SK-N-MC (cell line): Measurements from ENCODE around the gene BST1.

Experiments
- EZH2 ChIP-seq: fragments of 200-600 bp; sonication (generic); IDR thresholded peaks from one replicate; pipeline ENCODE4 v1.6.1; 2017; ENCODE audit warnings: antibody characterized with exemption
- FOXP2 ChIP-seq: optimal IDR thresholded peaks from 2 replicates; pipeline ENCODE3; 2011; ENCODE audit warnings: mild to moderate bottlenecking, moderate library complexity; ENCODE audit not compliant: insufficient read depth; ENCODE audit errors: extremely low read length, control extremely low read depth
- POLR2AphosphoS5 ChIP-seq: IDR thresholded peaks from 2 replicates; pipeline ENCODE4 v1.6.1; 2012; ENCODE audit warnings: mild to moderate bottlenecking, low read depth, low read length, borderline replicate concordance

DNA sequence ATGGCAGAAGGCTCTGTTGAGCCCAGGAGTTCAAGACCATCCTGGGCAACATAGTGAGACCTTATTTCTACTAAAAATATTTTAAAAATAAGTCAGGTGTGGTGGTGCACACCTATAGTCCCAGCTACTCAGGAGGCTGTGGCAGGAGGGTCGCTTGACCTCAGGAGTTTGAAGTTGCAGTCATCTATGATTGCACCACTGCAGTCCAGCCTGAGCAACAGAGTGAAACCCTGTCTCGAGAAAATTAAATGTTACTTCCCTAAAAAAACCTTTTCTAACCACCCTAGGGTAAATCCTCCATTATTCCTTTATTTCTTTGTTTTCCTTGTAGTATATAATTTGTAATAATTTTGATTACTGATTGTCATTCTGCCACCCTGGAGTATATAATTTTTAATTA is 13.3 kb upstream of the BST1 start:
- TF ChIP-seq POLR2AphosphoS5 (no peak), EZH2 (no peak), FOXP2 (no peak)
